OCI-LY1 (cell line): ENCODE data around the gene HDDC3.

Experiments used
- EZH2 ChIP-seq: fragments of 200-600 bp; sonication (generic), shearing (Covaris generic); IDR thresholded peaks from 2 replicates; pipeline ENCODE4 v1.8.0; 2017; ENCODE audit warnings: borderline replicate concordance, mixed run types, mild to moderate bottlenecking, antibody characterized with exemption, low read length, moderate library complexity, mixed read lengths
- TF ChIP-seq, protein P1 (sequence below): fragments of 200-600 bp; sonication (generic), shearing (Covaris generic); IDR thresholded peaks from 2 replicates; pipeline ENCODE4 v1.5.1; 2017; ENCODE audit warnings: mild to moderate bottlenecking, antibody characterized with exemption, low read length, moderate library complexity, mixed read lengths

DNA sequence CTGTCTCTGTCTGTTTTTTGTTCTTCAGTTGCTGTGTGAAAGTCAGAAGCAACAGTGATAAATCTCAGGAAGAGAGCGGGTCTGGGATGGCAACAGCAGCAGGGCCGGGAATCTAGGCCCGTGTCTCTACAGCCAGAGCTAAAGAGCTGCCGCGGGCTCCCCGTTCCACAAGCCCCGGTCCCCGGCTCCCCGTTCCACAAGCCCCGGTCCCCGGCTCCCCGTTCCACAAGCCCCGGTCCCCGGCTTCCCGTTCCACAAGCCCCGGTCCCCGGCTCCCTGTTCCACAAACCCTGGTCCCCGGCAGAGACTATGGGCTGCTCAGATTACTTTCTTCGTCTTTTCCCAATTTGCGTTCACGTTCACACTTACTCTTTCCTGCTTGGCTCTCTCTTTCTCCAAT lies 41.9 kb upstream of the HDDC3 start:
- TF ChIP-seq, protein P1, sequence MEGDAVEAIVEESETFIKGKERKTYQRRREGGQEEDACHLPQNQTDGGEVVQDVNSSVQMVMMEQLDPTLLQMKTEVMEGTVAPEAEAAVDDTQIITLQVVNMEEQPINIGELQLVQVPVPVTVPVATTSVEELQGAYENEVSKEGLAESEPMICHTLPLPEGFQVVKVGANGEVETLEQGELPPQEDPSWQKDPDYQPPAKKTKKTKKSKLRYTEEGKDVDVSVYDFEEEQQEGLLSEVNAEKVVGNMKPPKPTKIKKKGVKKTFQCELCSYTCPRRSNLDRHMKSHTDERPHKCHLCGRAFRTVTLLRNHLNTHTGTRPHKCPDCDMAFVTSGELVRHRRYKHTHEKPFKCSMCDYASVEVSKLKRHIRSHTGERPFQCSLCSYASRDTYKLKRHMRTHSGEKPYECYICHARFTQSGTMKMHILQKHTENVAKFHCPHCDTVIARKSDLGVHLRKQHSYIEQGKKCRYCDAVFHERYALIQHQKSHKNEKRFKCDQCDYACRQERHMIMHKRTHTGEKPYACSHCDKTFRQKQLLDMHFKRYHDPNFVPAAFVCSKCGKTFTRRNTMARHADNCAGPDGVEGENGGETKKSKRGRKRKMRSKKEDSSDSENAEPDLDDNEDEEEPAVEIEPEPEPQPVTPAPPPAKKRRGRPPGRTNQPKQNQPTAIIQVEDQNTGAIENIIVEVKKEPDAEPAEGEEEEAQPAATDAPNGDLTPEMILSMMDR: no peak
- TF ChIP-seq EZH2: no peak
